ENCODE results near the gene SF3B2. TPM values are rescaled to one million over a fixed set of nuclear protein-coding genes. Genes with fewer than 3 reads are reported as not detected.

The SF3B2 gene
- total and polyA plus RNA-seq, 9 donors: 96.9 to 168 (median 137) TPM

DNA sequence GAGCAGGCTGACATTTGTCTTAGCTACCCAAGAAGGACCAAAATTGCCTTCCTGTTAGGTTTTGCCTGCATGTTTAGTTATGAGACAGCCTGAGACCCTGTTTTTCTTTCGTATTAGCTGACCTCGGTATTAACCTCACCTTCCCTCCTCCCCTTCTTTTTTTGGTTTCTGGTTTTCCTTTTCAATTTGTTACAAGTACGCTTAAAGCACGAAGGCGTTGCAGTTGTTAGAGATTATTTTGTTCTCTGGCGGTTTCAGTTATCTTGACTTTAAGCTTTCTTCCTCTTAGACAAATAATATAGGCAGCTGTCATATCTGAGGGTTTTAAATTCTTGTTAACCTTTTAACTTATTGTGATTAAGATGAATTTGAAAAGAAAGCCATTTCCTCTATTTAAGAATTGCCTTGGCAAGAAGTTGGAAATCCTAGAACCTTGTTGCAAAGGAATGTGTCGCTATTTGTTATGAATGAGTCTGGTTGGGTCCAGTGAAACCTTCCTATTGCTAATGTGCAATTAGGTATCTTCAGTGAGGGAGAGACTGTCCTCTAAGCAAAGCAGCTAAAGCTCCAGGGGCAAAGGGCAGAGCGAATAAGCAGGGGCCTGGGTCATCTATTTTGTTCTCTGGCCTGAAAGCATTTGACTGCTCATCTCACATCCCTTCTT lies 63.6 kb downstream of the SF3B2 start:
- H3K27me3 ChIP-seq (ENCODE audit: control insufficient read depth, insufficient read depth, low read length): no peaks in the 10 kb centered on the region
- no peak for DNase-seq
- H3K27ac ChIP-seq (ENCODE audit: low read length): no peak overlapping the region
- H3K4me3 ChIP-seq (ENCODE audit: low read length): no peak overlapping the region
- no peaks in the 10 kb centered on the region for H3K36me3 ChIP-seq (ENCODE audit: control insufficient read depth, insufficient read depth, low read length)
- H3K9me3 ChIP-seq (replicated peaks; ENCODE audit: control insufficient read depth, low read depth, low read length): no peaks in the 10 kb centered on the region
- H3K4me1 ChIP-seq (ENCODE audit: control insufficient read depth, insufficient read depth, low read length): peaks cover 5% of the 10 kb centered on the region
- WGBS (ENCODE audit: insufficient coverage): 67% methylated on average over 1 of the region's 8 CpGs

DNA sequence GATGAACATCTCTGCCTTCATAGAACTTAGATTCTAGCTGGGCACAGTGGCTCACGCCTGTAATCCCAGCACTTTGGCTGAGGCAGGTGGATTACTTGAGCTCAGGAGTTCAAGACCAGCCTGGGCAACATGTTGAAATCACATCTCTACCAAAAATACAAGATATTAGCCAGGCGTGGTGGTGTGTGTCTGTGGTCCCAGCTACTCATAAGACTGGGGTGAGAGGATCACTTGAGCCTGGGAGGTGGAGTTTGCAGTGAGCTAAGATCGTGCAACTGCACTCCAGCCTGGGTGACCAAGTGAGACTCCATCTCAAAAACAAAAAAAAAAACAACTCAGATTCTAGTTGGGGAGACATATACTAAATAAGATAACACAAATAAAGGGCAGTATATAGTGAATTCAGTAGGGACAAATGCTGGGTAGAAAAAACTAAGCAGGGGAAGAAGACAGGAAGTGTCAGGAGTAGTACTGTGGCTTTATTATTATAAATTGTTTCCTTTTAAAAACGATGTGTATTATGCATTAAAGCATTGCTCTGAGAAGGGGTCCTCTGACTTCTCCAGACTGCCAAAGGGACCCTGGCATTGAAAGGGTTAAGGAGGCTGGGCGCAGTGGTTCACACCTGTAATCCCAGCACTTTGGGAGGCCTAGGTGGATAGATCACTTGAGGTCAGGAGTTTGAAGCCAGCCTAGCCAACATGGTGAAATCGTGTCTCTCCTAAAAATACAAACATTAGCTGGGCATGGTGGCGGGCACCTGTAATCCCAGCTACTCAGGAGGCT lies 64.6 kb downstream of the SF3B2 start:
- H3K4me1 ChIP-seq (ENCODE audit: control insufficient read depth, insufficient read depth, low read length): peaks cover 5% of the 10 kb centered on the region
- H3K27ac ChIP-seq (ENCODE audit: low read length): no peak overlapping the region
- no peak for DNase-seq
- WGBS (ENCODE audit: insufficient coverage): 80% methylated on average over 3 of the region's 7 CpGs
- no peak overlapping the region for H3K4me3 ChIP-seq (ENCODE audit: low read length)
- no peaks in the 10 kb centered on the region for H3K36me3 ChIP-seq (ENCODE audit: control insufficient read depth, insufficient read depth, low read length)
- no peaks in the 10 kb centered on the region for H3K27me3 ChIP-seq (ENCODE audit: control insufficient read depth, insufficient read depth, low read length)
- H3K9me3 ChIP-seq (replicated peaks; ENCODE audit: control insufficient read depth, low read depth, low read length): no peaks in the 10 kb centered on the region

DNA sequence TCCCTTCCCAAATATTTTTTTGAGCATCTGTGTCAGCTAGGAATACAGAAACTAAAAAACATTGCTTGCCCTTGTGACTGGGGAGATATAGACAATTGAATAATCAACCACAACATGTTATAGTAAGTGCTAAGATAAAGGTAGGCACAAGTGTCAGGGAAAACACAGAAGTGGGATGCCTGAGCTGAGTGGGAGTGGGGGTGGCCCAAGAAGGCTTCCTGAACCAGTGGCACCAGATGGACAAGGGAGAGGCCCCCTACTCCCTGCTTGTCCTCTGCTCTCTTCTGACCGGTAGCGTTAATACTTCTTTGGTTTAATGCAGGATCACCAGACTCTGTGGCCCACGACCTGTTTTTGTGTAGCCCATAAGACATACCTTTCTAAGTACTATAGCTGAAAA lies 66.7 kb downstream of the SF3B2 start:
- Histone ChIP-seq H3K9me3 (replicated peaks; ENCODE audit: control insufficient read depth, low read depth, low read length) (no peaks in the 10 kb centered on the region), H3K27me3 (ENCODE audit: control insufficient read depth, insufficient read depth, low read length) (no peaks in the 10 kb centered on the region), H3K27ac (ENCODE audit: low read length) (no peak overlapping the region), H3K36me3 (ENCODE audit: control insufficient read depth, insufficient read depth, low read length) (no peaks in the 10 kb centered on the region), H3K4me3 (ENCODE audit: low read length) (no peak overlapping the region), H3K4me1 (ENCODE audit: control insufficient read depth, insufficient read depth, low read length) (peaks cover 3% of the 10 kb centered on the region)
- no CpG with 5 or more reads among the region's 3 CpGs for WGBS (ENCODE audit: insufficient coverage)
- no peak for DNase-seq

Other genes with a start within 250 kb of the SF3B2 start
- gene SNX32, start 218.4 kb upstream of the SF3B2 start, total RNA-seq: 0.98 TPM
- gene SNX32, start 218.4 kb upstream of the SF3B2 start, polyA plus RNA-seq (ENCODE audit: insufficient read depth in 1 of 8, insufficient read length in 8 of 8, low replicate concordance in 1 of 8): 1 to 10 TPM in 7 of 8 donors, under 1 TPM in 1; 1.00 to 2.6 (median 1.5) TPM
- gene CFL1, start 194.2 kb upstream of the SF3B2 start, total RNA-seq: 436 TPM
- gene CFL1, start 194.2 kb upstream of the SF3B2 start, polyA plus RNA-seq (ENCODE audit: insufficient read depth in 1 of 8, insufficient read length in 8 of 8, low replicate concordance in 1 of 8): 100 to 1,000 TPM; 590 to 789 (median 728) TPM
- 34.4 TPM for gene MUS81, start 191.9 kb upstream of the SF3B2 start, total RNA-seq
- 10 to 100 TPM; 35.7 to 49.5 (median 46.6) TPM for gene MUS81, start 191.9 kb upstream of the SF3B2 start, polyA plus RNA-seq (ENCODE audit: insufficient read depth in 1 of 8, insufficient read length in 8 of 8, low replicate concordance in 1 of 8)
- 73.9 TPM for gene EFEMP2, start 179.6 kb upstream of the SF3B2 start, total RNA-seq
- gene EFEMP2, start 179.6 kb upstream of the SF3B2 start, polyA plus RNA-seq (ENCODE audit: insufficient read depth in 1 of 8, insufficient read length in 8 of 8, low replicate concordance in 1 of 8): 100 to 1,000 TPM in 6 of 8 donors, 10 to 100 TPM in 2; 84.6 to 138 (median 116) TPM
- gene CTSW, start 172.5 kb upstream of the SF3B2 start, total RNA-seq: 0.75 TPM
- 1 to 10 TPM in 2 of 8 donors, under 1 TPM in 6; 0.48 to 2.3 (median 0.72) TPM for gene CTSW, start 172.5 kb upstream of the SF3B2 start, polyA plus RNA-seq (ENCODE audit: insufficient read depth in 1 of 8, insufficient read length in 8 of 8, low replicate concordance in 1 of 8)
- gene FIBP, start 163.9 kb upstream of the SF3B2 start, total RNA-seq: 47.1 TPM
- 10 to 100 TPM; 52.9 to 63.8 (median 60.7) TPM for gene FIBP, start 163.9 kb upstream of the SF3B2 start, polyA plus RNA-seq (ENCODE audit: insufficient read depth in 1 of 8, insufficient read length in 8 of 8, low replicate concordance in 1 of 8)
- 14.2 TPM for gene CCDC85B, start 161.7 kb upstream of the SF3B2 start, total RNA-seq
- 10 to 100 TPM; 15.0 to 23.9 (median 21.8) TPM for gene CCDC85B, start 161.7 kb upstream of the SF3B2 start, polyA plus RNA-seq (ENCODE audit: insufficient read depth in 1 of 8, insufficient read length in 8 of 8, low replicate concordance in 1 of 8)
- gene FOSL1, start 152.0 kb upstream of the SF3B2 start, total RNA-seq: not detected
- under 1 TPM; 0.19 to 0.66 (median 0.46) TPM for gene FOSL1, start 152.0 kb upstream of the SF3B2 start, polyA plus RNA-seq (ENCODE audit: insufficient read depth in 1 of 8, insufficient read length in 8 of 8, low replicate concordance in 1 of 8)
- 13.6 TPM for gene C11orf68, start 133.3 kb upstream of the SF3B2 start, total RNA-seq
- gene C11orf68, start 133.3 kb upstream of the SF3B2 start, polyA plus RNA-seq (ENCODE audit: insufficient read depth in 1 of 8, insufficient read length in 8 of 8, low replicate concordance in 1 of 8): 10 to 100 TPM; 31.9 to 40.2 (median 36.8) TPM
- 74.4 TPM for gene DRAP1, start 132.9 kb upstream of the SF3B2 start, total RNA-seq
- gene DRAP1, start 132.9 kb upstream of the SF3B2 start, polyA plus RNA-seq (ENCODE audit: insufficient read depth in 1 of 8, insufficient read length in 8 of 8, low replicate concordance in 1 of 8): 100 to 1,000 TPM in 2 of 8 donors, 10 to 100 TPM in 6; 73.4 to 105 (median 93.7) TPM
- gene TSGA10IP, start 106.9 kb upstream of the SF3B2 start, total RNA-seq: 0.09 TPM
- gene TSGA10IP, start 106.9 kb upstream of the SF3B2 start, polyA plus RNA-seq (ENCODE audit: insufficient read depth in 1 of 8, insufficient read length in 8 of 8, low replicate concordance in 1 of 8): under 1 TPM in 4 of 8 donors, not detected in 4; 0.09 to 0.19 (median 0.12) TPM
- 27.6 TPM for gene SART1, start 90.6 kb upstream of the SF3B2 start, total RNA-seq
- 10 to 100 TPM; 39.0 to 52.3 (median 42.9) TPM for gene SART1, start 90.6 kb upstream of the SF3B2 start, polyA plus RNA-seq (ENCODE audit: insufficient read depth in 1 of 8, insufficient read length in 8 of 8, low replicate concordance in 1 of 8)
- 26.0 TPM for gene EIF1AD, start 50.2 kb upstream of the SF3B2 start, total RNA-seq
- 10 to 100 TPM; 15.9 to 21.3 (median 18.6) TPM for gene EIF1AD, start 50.2 kb upstream of the SF3B2 start, polyA plus RNA-seq (ENCODE audit: insufficient read depth in 1 of 8, insufficient read length in 8 of 8, low replicate concordance in 1 of 8)
- 35.7 TPM for gene BANF1, start 49.9 kb upstream of the SF3B2 start, total RNA-seq
- 100 to 1,000 TPM; 220 to 264 (median 246) TPM for gene BANF1, start 49.9 kb upstream of the SF3B2 start, polyA plus RNA-seq (ENCODE audit: insufficient read depth in 1 of 8, insufficient read length in 8 of 8, low replicate concordance in 1 of 8)
- gene CST6, start 40.4 kb upstream of the SF3B2 start, total RNA-seq: not detected
- gene CST6, start 40.4 kb upstream of the SF3B2 start, polyA plus RNA-seq (ENCODE audit: insufficient read depth in 1 of 8, insufficient read length in 8 of 8, low replicate concordance in 1 of 8): 1 to 10 TPM in 1 of 8 donors, not detected in 7; 1.0 TPM
- gene CATSPER1, start 25.9 kb upstream of the SF3B2 start, total RNA-seq: 0.09 TPM
- gene CATSPER1, start 25.9 kb upstream of the SF3B2 start, polyA plus RNA-seq (ENCODE audit: insufficient read depth in 1 of 8, insufficient read length in 8 of 8, low replicate concordance in 1 of 8): under 1 TPM in 3 of 8 donors, not detected in 5; 0.16 to 0.19 (median 0.16) TPM
- gene GAL3ST3, start 3.2 kb upstream of the SF3B2 start, total RNA-seq: 0.80 TPM
- gene GAL3ST3, start 3.2 kb upstream of the SF3B2 start, polyA plus RNA-seq (ENCODE audit: insufficient read depth in 1 of 8, insufficient read length in 8 of 8, low replicate concordance in 1 of 8): 1 to 10 TPM in 3 of 8 donors, under 1 TPM in 5; 0.22 to 1.7 (median 0.93) TPM
- 13.2 TPM for gene PACS1, start 17.9 kb downstream of the SF3B2 start, total RNA-seq
- 10 to 100 TPM; 25.9 to 41.3 (median 32.0) TPM for gene PACS1, start 17.9 kb downstream of the SF3B2 start, polyA plus RNA-seq (ENCODE audit: insufficient read depth in 1 of 8, insufficient read length in 8 of 8, low replicate concordance in 1 of 8)
- 8.1 TPM for gene KLC2, start 205.3 kb downstream of the SF3B2 start, total RNA-seq
- 10 to 100 TPM; 13.3 to 22.4 (median 18.5) TPM for gene KLC2, start 205.3 kb downstream of the SF3B2 start, polyA plus RNA-seq (ENCODE audit: insufficient read depth in 1 of 8, insufficient read length in 8 of 8, low replicate concordance in 1 of 8)
- gene RAB1B, start 216.3 kb downstream of the SF3B2 start, total RNA-seq: 69.7 TPM
- gene RAB1B, start 216.3 kb downstream of the SF3B2 start, polyA plus RNA-seq (ENCODE audit: insufficient read depth in 1 of 8, insufficient read length in 8 of 8, low replicate concordance in 1 of 8): 100 to 1,000 TPM in 6 of 8 donors, 10 to 100 TPM in 2; 90.1 to 111 (median 101) TPM
- gene CNIH2, start 225.8 kb downstream of the SF3B2 start, total RNA-seq: 1.0 TPM
- 1 to 10 TPM; 2.5 to 5.4 (median 4.4) TPM for gene CNIH2, start 225.8 kb downstream of the SF3B2 start, polyA plus RNA-seq (ENCODE audit: insufficient read depth in 1 of 8, insufficient read length in 8 of 8, low replicate concordance in 1 of 8)
- gene YIF1A, start 236.8 kb downstream of the SF3B2 start, total RNA-seq: 58.9 TPM
- 10 to 100 TPM; 45.3 to 56.2 (median 53.0) TPM for gene YIF1A, start 236.8 kb downstream of the SF3B2 start, polyA plus RNA-seq (ENCODE audit: insufficient read depth in 1 of 8, insufficient read length in 8 of 8, low replicate concordance in 1 of 8)
- gene TMEM151A, start 239.5 kb downstream of the SF3B2 start, total RNA-seq: not detected
- gene TMEM151A, start 239.5 kb downstream of the SF3B2 start, polyA plus RNA-seq (ENCODE audit: insufficient read depth in 1 of 8, insufficient read length in 8 of 8, low replicate concordance in 1 of 8): under 1 TPM in 1 of 8 donors, not detected in 7; 0.04 TPM